Measurements from ENCODE around the gene GIT1. TPM values are rescaled to one million over a fixed set of nuclear protein-coding genes. Genes with fewer than 3 reads are reported as not detected.
A peak's percentile ranks its signal among the peaks of the same experiment; 100 is the strongest.

GIT1 gene, protein sequence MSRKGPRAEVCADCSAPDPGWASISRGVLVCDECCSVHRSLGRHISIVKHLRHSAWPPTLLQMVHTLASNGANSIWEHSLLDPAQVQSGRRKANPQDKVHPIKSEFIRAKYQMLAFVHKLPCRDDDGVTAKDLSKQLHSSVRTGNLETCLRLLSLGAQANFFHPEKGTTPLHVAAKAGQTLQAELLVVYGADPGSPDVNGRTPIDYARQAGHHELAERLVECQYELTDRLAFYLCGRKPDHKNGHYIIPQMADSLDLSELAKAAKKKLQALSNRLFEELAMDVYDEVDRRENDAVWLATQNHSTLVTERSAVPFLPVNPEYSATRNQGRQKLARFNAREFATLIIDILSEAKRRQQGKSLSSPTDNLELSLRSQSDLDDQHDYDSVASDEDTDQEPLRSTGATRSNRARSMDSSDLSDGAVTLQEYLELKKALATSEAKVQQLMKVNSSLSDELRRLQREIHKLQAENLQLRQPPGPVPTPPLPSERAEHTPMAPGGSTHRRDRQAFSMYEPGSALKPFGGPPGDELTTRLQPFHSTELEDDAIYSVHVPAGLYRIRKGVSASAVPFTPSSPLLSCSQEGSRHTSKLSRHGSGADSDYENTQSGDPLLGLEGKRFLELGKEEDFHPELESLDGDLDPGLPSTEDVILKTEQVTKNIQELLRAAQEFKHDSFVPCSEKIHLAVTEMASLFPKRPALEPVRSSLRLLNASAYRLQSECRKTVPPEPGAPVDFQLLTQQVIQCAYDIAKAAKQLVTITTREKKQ
- polyA plus RNA-seq (20.5 and 41.4 TPM in 2 replicates), polyA minus RNA-seq (40.1 and 42.1 TPM in 2 replicates)

DNA sequence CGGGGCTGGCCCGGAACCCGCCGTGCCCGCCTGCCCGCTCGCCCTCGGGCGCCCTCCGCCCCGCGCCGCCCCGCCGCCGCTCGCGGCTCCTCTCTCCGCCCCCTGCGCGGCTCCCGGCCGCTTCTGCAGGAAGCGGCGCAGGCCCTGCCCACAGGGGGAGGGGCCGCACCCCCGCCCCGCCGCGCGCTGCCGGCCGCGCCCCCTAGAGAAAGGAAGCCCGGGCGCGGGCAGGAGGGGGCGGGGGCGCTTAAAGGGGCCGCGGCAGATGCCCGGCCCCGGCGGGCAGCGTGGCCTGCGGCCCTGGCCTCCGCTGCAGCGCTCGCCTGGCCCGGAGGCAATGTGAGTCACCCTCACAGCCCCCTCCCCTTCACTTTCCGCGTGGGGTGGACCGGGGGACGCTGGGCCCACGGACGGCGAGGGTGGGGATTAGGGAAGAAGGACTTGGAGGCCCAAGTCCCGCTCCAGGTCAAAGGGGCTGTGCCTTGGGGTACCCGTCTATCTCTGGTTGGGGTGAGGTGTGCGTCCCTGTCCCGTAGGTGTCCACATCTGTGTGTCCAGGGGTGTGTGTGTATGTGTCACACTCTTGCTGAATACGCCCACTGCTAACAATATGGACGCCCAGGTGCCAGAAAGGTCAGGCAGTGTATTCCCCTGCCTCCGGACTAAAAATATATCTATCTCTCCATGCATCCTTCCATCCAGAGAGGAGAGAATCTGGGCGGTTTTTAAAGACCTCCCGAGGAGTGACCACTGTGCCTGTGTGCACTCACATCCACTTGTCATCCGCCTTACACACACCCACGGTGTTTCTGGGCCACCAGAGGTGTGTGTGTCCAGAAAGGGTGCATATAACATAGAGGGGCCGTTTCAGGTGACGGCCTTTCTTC is at the start of gene GIT1:
Gene GIT1 (minus strand): TSS at position 125 of the 887 bp plus-strand sequence. CDS start 270 bp downstream, outside the sequence.
- Histone ChIP-seq H2AFZ (ENCODE audit: low read depth, low read length) (peak within 1 kb of the TSS; percentile 33), H3K9me3 (ENCODE audit: low read length) (no peaks in the 10 kb centered on the region), H3K4me2 (ENCODE audit: low read length) (peak within 1 kb of the TSS; percentile 80), H3K27me3 (ENCODE audit: insufficient read depth, low read depth, low read length) (no peaks in the 10 kb centered on the region), H3F3A (ENCODE audit: insufficient read depth, low read length, poor library complexity, severe bottlenecking) (peaks cover 2% of the 10 kb centered on the region), H3K36me3 (ENCODE audit: insufficient read depth, low read length) (no peaks in the 10 kb centered on the region), H3K79me2 (replicated peaks; ENCODE audit: insufficient read depth, low read length) (peaks cover 44% of the 10 kb centered on the region), H4K20me1 (ENCODE audit: insufficient read depth) (peaks cover 15% of the 10 kb centered on the region), H3K9me2 (ENCODE audit: insufficient read depth, low read length) (no peaks in the 10 kb centered on the region), H3K9ac (ENCODE audit: low read length) (peak within 1 kb of the TSS; percentile 85), H3K27ac (ENCODE audit: low read length) (peak within 1 kb of the TSS; percentile 71), H3K4me3 (ENCODE audit: low read length) (peak within 1 kb of the TSS; percentile 97)
- TF ChIP-seq SMC3 (conservative IDR thresholded peaks at IDR 0.05; ENCODE audit: poor library complexity) (no peak), MXI1 (conservative IDR thresholded peaks at IDR 0.05; ENCODE audit: poor library complexity, severe bottlenecking) (no peak), POLR2AphosphoS5 (IDR thresholded peaks at IDR 0.05) (peak; percentile 76), EZH2 (IDR thresholded peaks at IDR 0.05; ENCODE audit: borderline replicate concordance, insufficient read depth, low read length, poor library complexity, severe bottlenecking) (no peak), RAD21 (conservative IDR thresholded peaks at IDR 0.05) (no peak), TAF1 (IDR thresholded peaks at IDR 0.05; ENCODE audit: low read depth) (no peak), EP300 (conservative IDR thresholded peaks at IDR 0.05; ENCODE audit: poor library complexity, severe bottlenecking) (peak; percentile 23), REST (IDR thresholded peaks at IDR 0.05; ENCODE audit: borderline replicate concordance) (no peak)
- TF ChIP-seq, protein P1, sequence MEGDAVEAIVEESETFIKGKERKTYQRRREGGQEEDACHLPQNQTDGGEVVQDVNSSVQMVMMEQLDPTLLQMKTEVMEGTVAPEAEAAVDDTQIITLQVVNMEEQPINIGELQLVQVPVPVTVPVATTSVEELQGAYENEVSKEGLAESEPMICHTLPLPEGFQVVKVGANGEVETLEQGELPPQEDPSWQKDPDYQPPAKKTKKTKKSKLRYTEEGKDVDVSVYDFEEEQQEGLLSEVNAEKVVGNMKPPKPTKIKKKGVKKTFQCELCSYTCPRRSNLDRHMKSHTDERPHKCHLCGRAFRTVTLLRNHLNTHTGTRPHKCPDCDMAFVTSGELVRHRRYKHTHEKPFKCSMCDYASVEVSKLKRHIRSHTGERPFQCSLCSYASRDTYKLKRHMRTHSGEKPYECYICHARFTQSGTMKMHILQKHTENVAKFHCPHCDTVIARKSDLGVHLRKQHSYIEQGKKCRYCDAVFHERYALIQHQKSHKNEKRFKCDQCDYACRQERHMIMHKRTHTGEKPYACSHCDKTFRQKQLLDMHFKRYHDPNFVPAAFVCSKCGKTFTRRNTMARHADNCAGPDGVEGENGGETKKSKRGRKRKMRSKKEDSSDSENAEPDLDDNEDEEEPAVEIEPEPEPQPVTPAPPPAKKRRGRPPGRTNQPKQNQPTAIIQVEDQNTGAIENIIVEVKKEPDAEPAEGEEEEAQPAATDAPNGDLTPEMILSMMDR (IDR thresholded peaks at IDR 0.05; ENCODE audit: poor library complexity, severe bottlenecking) = peak; percentile 29

Measured in neural cell (in vitro differentiated cells).